Measurements from ENCODE around the gene DNAAF5. TPM values are rescaled to one million over a fixed set of nuclear protein-coding genes. Genes with fewer than 3 reads are reported as not detected.

DNAAF5 gene
- total and polyA plus RNA-seq, 9 of the 15 experiments (the other 6 are each of a cell fraction or from before 2014, with no cell fraction given) = 3.1 to 69.7 (median 19.1) TPM

DNA sequence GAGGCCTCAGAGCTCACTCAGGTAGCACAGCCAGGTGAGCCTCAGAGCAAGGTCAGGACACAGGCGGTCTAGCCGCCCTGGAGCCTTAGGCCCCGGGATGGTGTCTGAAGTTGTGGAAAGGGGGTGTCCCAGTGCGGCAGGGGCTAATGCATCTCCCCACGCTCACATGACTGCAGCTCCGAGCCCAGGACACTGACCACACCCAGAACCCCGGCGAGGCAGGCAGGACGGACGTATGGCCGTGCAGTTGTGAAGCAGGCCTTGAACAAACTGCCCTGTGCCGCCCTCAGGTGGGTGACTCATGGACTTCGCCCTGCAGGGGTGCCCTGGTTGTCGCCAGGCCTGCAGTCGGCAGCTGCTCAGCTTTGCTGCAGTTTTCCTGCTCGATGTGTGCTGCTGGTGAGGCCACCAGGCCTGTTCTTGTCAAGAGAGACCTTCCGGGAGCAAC, 5.6 kb downstream of the DNAAF5 start (continued):
- TF ChIP-seq STAG1 (CRISPR knock-in tag; IDR thresholded peaks at IDR 0.05; ENCODE audit: borderline replicate concordance) (0 out of 2 replicates have a peak, but pooled peaks have one; percentile 15), POLR2G (IDR thresholded peaks at IDR 0.05; ENCODE audit: low read depth, low read length) (peak; percentile 51; the same call in 1 of the 2 replicates), L3MBTL2 (IDR thresholded peaks at IDR 0.05) (no peak), ZNF133 (CRISPR knock-in tag; IDR thresholded peaks at IDR 0.05) (no peak)

DNA sequence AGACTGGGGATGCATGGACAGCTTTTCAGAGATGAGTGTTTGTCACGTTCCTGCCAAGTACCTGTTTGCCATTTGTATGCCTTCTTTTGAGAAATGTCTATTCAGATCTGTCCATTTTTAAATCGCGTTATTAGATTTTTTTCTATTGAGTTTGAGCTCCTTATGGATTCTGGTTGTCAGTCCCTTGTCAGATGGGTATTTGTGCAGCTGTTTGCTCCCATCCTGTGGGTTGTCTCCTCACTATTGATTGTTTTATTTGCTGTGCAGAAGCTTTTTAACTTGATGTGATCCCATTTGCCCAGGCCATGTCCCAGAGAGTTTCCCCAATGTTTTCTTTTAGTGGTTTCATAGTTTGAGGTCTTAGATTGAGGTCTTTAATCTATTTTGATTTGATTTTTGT, 6.1 kb downstream of the DNAAF5 start:
- no peak for ATAC-seq

More for the DNA sequence above, 6.1 kb downstream of the DNAAF5 start:
- ChIA-PET POLR2A (no interaction called here), CTCF (ENCODE audit: low intra/inter-chr PET ratio) (no interaction called here)
- no peaks in the 10 kb centered on the region for H3K27me3 ChIP-seq (ENCODE audit: control insufficient read depth in 2 of 2, insufficient read depth in 2 of 2, low read length in 2 of 2)
- H3K79me2 ChIP-seq (ENCODE audit: control insufficient read depth, insufficient read depth, low read length) = peaks cover 92% of the 10 kb centered on the region
- no peak overlapping the region; a peak in 1 of 4 replicates for H3K9ac ChIP-seq (ENCODE audit: insufficient read depth in 1 of 2, low read depth in 2 of 2, low read length in 2 of 2)
- FAIRE-seq (no peak), DNase-seq (ENCODE audit: extremely low read depth in 1 of 4, low spot score in 3 of 4) (no peak)
- H3K9me1 ChIP-seq (ENCODE audit: control insufficient read depth, insufficient read depth, low read length) = no peaks in the 10 kb centered on the region
- no peak overlapping the region for H2AFZ ChIP-seq (ENCODE audit: low read depth, low read length)
- in situ Hi-C loops (cut with MboI) = no loop called here
- TF ChIP-seq THRAP3 (IDR thresholded peaks at IDR 0.05; ENCODE audit: borderline replicate concordance) = no peak
- TF ChIP-seq PHF20 (IDR thresholded peaks at IDR 0.05; ENCODE audit: partially characterized antibody) = no peak
- H3K4me3 ChIP-seq = no peak overlapping the region
- 0 out of 2 replicates have a peak, but pooled peaks cover 4% of the 10 kb centered on the region for H4K20me1 ChIP-seq (replicated peaks; ENCODE audit: control insufficient read depth, insufficient read depth, low read length)
- WGBS (ENCODE audit: insufficient coverage, low coverage, missing lambda C conversion rate) = 91% methylated on average over 3 of the region's 3 CpGs
- no TSS peak for BruUV-seq (replicated peaks)
- H3K4me2 ChIP-seq (ENCODE audit: insufficient read depth, low read length) = no peak overlapping the region
- H3K27ac ChIP-seq (ENCODE audit: extremely low read depth, low read depth, low read length) = no peak overlapping the region
- H3K36me3 ChIP-seq (ENCODE audit: control insufficient read depth, insufficient read depth, low read length) = peaks cover 81% of the 10 kb centered on the region
- intact Hi-C loops (cut with micrococcal nuclease) = no loop called here
- H3K4me1 ChIP-seq (replicated peaks in 1 of 2; ENCODE audit: control insufficient read depth in 2 of 2, insufficient read depth in 2 of 2, low read length in 2 of 2) = peaks cover 5 to 29% of the 10 kb centered on the region in 2 experiments; a peak in 3 of 5 replicates
- peaks cover 17% of the 10 kb centered on the region for H3K9me3 ChIP-seq (replicated peaks; ENCODE audit: control insufficient read depth, insufficient read depth, low read depth, low read length)

Measured in K562 (cell line).